Activated CD4-positive, alpha-beta T cell treated with anti-CD3 and anti-CD28 coated beads, Interleukin-2, amount 50 U/mL, for 1 hour (primary cell): ENCODE results near the gene IPO8.
"Not testable (repeated sequence)": the region's sequence is repeated elsewhere in the genome, so short reads cannot be mapped to it uniquely, and the experiment has no call there.

Experiments
- DNase-seq: peaks from one replicate; pipeline ENCODE4 v3.0.0-alpha.2; 2020

The IPO8 gene

DNA sequence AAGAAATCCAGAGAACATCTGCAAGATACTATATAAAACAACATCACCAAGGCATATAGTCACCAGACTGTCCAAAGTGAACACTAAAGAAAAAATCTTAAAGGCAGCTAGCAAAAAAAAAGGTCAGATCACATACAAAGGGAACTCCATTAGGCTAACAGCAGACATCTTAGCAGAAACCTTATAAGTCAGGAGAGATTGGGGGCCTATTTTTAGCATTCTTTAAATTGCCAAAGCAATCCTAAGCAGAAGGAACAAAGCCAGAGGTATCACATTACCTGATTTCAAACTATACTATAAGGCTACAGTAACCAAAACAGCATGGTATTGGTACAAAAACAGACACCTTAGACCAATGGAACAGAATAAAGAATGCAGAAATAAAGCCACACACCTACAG, 92.5 kb downstream of the IPO8 start:
- DNase-seq = no peak

DNA sequence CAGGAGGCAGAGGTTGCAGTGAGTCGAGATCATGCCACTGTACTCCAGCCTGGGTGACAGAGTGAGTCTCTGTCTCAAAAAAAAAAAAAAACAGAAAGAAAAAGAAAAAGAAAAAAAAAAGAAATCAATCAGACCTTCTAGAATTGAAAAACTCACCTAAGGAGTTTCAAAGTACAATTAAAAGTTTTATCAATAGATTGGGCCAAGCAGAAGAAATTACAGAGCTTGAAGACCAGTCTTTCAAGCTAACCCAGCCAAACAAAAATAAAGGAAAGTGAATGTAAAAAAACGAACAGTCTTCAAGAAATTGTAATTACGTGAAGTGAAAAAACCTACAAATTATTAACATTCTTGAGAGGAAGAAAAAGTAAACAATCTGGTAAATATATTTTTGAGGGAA, 93.0 kb downstream of the IPO8 start:
- no peak for DNase-seq

GRCh38 chr12:30599608-30600007, 96.1 kb downstream of the IPO8 start:
- no peak for DNase-seq

GRCh38 chr12:30598889-30599288, 96.8 kb downstream of the IPO8 start:
- DNase-seq = no peak

DNA sequence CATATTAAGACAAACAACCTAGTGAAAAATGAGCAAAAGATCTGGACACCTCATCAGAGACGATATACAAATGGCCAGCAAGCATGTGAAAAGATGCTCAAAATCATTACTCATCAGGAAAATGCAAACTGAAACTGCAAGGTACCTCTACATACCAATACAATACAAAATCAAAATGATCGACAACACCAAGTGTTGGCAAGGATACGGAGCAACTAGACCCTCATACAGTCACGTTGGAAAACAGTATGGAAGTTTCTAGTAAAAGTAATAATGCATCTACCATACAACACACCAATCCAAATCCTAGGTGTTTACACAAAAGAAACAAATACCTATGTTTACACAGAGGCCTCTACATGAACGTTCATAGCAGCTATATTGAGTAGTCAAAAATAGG, 99.9 kb downstream of the IPO8 start:
- no peak for DNase-seq

DNA sequence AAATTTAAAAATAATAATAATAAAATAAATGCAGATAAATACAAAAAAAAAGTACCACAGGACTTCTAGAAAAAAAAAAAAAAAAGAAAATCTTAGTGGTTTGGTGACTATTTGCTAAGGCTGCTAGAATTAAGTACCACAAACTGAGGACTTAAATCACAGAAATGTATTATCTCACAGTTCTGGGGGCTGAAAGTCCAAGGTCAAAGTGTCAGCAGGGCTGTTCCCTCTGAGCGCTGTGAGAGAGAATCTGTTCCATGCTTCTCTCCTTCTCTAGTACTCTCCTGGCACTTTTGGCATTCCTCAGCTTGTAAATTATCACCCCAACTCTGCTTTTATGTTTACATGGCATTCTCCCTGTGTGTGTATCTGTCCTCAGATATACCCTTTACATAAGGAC, 101.2 kb downstream of the IPO8 start:
- no peak for DNase-seq

DNA sequence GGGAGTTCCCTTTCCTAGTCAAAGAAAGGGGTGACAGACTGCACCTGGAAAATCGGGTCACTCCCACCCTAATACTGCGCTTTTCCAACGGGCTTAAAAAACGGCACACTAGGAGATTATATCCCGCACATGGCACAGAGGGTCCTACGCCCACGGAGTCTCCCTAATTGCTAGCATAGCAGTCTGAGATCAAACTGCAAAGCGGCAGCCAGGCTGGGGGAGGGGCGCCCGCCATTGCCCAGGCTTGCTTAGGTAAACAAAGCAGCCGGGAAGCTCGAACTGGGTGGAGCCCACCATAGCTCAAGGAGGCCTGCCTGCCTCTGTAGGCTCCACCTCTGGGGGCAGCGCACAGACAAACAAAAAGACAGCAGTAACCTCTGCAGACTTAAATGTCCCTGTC, 107.1 kb downstream of the IPO8 start:
- DNase-seq = not testable (repeated sequence)

DNA sequence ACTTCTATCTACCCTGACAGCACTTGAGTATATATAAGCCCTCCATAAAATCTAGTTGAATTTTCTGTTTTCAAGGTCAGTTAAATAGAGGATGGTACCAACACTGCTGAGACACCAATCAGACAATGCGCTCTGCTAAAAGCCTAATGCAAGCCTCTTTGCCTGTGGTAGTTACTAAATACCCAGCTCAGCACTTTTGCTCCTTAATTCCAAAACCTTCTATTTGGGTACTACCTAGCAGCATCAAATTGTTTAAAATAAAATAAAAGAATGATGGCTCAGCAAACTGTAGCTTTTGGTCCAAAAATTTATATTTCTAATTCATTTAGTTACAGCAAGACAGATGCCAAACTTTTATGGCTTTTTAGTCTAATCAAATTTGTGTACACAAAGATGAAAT, 107.9 kb downstream of the IPO8 start:
- no peak for DNase-seq

- no peak for DNase-seq
Observed at GRCh38 chr12:30585877-30586276, 109.8 kb downstream of the IPO8 start.

DNA sequence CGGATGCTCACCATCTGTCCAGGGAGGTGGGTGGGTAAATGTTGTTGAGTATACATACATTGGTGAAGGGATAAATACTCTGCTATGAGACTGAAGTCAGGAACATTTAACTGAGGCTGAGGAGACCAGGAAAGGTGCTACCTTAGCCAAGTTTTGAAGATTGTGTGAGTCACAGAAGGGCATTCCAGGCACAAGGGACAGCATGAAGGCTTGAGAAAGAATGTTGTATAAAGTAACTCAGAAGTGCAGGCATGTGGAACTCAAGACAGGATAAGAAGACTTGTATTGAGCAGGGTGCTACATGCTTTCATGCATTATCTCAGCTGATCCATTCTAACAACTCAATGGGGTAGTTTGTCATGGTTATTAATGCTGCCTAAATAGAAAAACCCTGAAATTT, 112.7 kb downstream of the IPO8 start:
- no peak for DNase-seq

- DNase-seq = no peak
Observed at GRCh38 chr12:30580344-30580743, 115.3 kb downstream of the IPO8 start.
